Stimulated activated naive CD4-positive, alpha-beta T cell (primary cell): ENCODE data around the gene GPR152.
"Not testable (repeated sequence)": the region's sequence is repeated elsewhere in the genome, so short reads cannot be mapped to it uniquely, and the experiment has no call there.

ENCODE experiments used
- DNase-seq, 6 experiments: peaks; one replicate each; lab custom pipeline; 2025; lab: John Stamatoyannopoulos, UW

The GPR152 gene

GRCh38 chr11:67427364-67427859, 25.1 kb downstream of the GPR152 start:
- not testable (repeated sequence) for DNase-seq

GRCh38 chr11:67423891-67424613, 28.5 kb downstream of the GPR152 start:
- DNase-seq, result no peak

GRCh38 chr11:67423466-67423865, 29.1 kb downstream of the GPR152 start:
- no peak for DNase-seq

GRCh38 chr11:67422891-67423290, 29.6 kb downstream of the GPR152 start:
- DNase-seq, result no peak

GRCh38 chr11:67421430-67422031, 31.0 kb downstream of the GPR152 start:
- DNase-seq, result no peak

GRCh38 chr11:67420646-67421429, 31.7 kb downstream of the GPR152 start:
- peak; percentile 94 to 99 (median 98) for DNase-seq

GRCh38 chr11:67420147-67420645, 32.3 kb downstream of the GPR152 start:
- no peak for DNase-seq

GRCh38 chr11:67419325-67420049, 33.0 kb downstream of the GPR152 start:
- no peak for DNase-seq

- peak; percentile 34 to 66 (median 46) for DNase-seq
These were observed 33.9 kb downstream of the GPR152 start for GRCh38 chr11:67418476-67419281.

GRCh38 chr11:67417425-67417824, 35.1 kb downstream of the GPR152 start:
- DNase-seq, result no peak

- peak; percentile 79 to 91 (median 89) for DNase-seq
These were observed 35.9 kb downstream of the GPR152 start for GRCh38 chr11:67416416-67417335.

- no peak for DNase-seq
These were observed 36.8 kb downstream of the GPR152 start, which contains the start of gene CARNS1 for GRCh38 chr11:67415501-67416304. Gene CARNS1 (plus strand): TSS chr11:67415678. CDS start chr11:67416200, 522 bp downstream.

GRCh38 chr11:67413266-67413849, 39.2 kb downstream of the GPR152 start:
- no peak for DNase-seq

GRCh38 chr11:67412495-67413179, 39.9 kb downstream of the GPR152 start:
- DNase-seq, result no peak

- no peak for DNase-seq
These were observed 40.8 kb downstream of the GPR152 start for GRCh38 chr11:67411785-67412152.

GRCh38 chr11:67410984-67411784, 41.3 kb downstream of the GPR152 start:
- no peak for DNase-seq

- DNase-seq, result no peak
These were observed 42.1 kb downstream of the GPR152 start for GRCh38 chr11:67410369-67410831.
